Activated gamma-delta T cell treated with Interleukin-2 at 50 U/mL for 16 hours (primary cell): ENCODE results near the gene TMEM108.

ENCODE experiments used
- DNase-seq: peaks from one replicate; pipeline ENCODE4 v3.0.0-alpha.2; 2020

TMEM108 gene

DNA sequence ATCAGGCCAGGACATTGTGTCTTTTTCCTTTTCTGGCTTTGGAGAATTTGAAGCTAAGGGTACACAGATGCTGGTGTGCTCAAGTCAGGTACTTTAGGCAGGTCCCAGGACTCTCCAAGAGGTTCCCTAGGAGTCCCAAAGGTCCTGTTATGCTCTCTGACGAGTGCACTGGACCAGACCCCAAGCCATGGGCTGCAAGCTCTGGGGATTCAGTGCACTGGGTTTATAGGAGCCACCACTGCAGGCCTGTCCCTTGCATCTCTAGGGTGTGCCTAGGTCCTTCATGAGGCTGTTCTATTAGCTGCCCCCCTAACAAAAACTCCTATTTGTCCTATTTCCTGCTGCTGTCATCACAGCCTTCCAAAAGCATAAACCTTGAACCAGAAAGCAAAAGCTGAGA is 329.8 kb downstream of the TMEM108 start:
- DNase-seq, result no peak

DNA sequence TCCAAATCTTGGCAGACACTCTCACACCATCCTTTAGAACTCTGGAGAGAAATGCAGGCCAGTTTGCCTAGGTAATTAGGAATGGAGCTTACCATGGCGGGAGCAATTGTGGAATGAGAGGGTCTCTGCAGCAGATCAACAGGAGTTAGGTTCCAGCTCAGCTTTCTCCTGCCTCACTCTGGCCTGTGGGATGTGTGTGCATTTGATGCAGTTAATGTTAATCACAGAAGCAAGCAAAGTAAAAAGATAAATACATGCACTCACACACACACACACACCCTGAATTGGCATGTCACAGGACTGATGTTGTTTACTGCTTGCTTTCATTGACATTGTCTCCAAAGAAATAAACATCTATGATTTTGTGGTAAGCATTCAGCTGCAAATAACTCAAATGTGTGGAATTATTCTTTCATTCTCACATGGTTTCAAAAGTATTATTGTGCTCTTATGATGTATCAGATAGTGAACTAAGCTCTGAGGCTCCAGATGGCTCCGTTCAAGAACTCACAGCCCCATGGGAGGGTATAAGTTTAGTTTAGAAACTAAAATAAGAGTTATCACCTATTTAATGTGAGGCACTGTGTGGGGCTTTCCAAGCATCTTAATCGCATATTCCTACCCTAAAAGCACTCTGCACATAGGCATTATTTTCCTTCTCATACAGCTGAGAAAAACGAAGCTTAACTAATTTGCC is 330.3 kb downstream of the TMEM108 start:
- no peak for DNase-seq

DNA sequence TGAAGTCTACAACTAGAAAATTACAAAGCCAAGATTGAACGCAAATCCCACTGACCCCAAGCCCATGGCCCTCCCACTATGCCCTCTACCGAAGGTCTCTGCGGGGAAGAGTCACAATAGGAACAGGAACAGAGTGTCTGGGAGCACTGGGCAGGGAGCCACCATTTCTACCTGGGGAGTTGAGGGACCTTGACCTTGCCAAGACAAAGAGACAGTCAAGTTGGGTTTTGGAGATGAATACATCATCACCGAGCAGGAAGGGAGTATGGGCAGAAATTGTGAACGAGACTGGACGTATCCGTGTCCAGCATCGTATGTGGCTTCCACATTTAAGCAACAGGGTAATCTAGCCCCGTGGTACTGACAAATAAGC is 330.9 kb downstream of the TMEM108 start:
- no peak for DNase-seq

DNA sequence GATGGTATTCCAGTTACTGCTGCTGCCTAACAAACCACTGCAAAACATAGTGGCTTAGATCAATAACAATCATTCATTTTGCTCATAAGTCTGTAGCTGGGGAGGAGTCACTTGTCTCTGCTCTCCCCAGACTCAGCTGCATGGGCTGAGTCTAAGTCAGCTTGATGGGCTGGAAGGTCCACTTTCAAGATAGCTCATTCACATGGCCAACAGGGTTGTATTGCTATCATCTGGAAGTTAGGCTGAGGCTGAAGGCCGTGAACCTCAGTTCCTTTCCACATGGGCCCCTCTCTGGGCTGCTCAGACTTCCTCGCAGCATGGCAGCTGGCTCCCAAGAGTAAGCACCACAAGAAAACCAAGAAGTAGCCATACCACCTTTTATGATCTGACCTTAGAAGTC is 333.0 kb downstream of the TMEM108 start:
- no peak for DNase-seq

DNA sequence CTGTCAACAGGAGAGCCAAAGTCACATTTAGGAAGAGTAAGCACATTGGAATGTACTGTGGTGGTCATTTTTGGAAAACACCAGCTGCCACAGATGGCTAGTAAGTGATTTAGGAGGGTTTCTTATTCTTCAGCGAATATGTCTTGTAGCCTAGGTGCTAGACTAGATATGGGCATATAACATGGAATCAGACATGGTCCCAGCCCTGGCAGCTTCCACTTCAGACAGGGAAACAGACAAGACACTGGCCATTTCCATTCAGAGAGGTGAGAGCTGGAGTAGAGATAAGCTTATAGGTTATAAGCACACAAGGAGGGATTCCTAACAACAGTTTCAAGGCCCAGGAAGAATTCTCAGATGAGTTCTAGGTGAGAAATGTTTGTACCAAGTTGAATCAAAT is 333.5 kb downstream of the TMEM108 start:
- no peak for DNase-seq

DNA sequence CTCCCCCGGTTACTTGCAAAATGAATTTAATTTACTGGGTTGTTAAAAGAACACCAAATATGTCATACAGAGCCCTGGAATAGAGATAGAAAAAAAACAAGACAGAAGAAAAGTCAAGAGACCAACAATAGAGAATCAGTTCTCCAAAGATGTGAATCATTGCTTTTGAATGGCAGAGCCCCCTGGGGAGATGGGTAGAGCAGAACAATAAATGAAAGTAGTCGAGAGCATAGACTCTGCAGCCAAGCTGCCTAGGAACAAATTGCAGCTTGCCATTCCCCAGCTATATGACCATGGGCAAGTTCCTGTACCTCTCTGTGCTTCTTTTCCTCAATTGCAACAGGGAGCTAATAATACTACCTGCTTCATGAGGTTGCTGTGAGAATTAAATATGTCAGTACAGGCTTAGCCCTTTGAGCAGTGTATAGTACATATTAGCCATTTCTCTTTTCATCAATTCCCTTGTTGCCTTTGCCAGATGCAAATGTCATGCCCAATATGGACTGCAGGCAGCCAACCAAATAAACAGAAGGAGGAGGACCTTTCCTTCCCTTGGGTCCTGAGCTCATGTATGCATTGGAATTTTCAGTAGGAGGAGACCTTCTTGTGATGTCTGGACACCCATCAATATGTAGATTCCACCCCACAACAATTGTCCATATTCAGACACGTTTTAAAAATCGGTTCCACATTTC is 336.7 kb downstream of the TMEM108 start:
- no peak for DNase-seq

DNA sequence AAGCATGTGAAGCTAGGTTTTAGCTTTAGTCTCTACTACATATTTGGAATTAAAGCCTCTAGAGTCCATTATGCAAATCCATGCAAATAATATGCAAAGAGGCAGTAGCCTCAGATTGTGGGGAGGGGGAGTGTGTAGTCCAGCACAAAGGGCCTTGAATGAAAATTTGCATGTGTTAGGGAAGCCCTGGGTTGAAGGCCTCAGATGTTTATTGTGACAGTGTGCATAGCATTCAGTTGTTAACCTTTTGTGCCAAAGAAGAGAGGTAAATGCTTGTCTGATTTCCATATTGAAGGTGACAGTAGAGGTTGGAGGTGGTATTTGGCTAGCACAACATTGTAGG is 337.2 kb downstream of the TMEM108 start:
- no peak for DNase-seq

DNA sequence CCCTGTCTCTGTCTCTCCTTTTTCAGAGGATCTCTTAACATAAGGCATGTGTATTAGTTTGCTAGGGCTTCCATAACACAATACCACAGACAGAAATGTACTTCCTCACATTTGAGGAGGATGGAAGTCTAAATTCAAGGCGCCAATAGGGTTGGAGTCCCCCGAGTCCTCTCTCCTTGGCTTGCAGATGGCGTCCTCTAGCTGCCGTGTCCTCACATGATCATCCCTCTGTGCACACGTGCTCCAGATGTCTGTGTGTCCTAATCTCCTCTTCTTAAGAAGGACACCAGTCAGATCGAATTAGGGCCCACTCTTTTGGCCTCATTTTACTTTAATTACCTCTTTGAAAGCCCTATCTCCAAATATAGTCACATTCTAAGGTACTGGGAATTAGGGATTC is 338.6 kb downstream of the TMEM108 start:
- no peak for DNase-seq

DNA sequence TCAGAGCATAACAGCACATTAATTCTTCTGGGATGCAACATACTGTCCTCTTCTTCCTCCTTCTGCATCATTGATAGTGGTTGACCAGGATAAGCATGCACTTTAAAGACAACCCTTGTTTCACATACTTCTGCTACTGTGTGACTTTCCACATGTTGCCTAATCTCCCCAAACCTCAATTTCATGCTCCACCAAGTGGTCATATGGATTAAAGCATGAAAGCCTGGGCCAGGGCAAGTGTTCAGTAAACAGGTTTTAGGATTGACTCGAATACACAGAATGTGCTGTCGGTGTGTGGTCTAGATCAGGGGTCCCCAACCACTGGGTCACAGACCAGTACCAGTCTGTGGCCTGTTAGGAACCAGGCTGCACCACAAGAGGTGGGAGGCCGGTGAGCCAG is 339.2 kb downstream of the TMEM108 start:
- DNase-seq, result no peak

DNA sequence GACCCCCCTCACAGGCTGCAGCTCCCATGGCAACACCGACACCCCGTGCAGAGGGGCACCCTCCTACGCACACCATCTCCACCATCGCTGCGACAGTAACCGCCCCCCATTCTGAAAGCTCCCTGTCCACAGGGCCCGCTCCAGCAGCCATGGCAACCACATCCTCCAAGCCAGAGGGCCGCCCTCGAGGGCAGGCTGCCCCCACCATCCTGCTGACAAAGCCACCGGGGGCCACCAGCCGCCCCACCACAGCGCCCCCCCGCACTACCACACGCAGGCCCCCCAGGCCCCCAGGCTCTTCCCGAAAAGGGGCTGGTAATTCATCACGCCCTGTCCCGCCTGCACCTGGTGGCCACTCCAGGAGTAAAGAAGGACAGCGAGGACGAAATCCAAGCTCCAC is 341.7 kb downstream of the TMEM108 start:
- no peak for DNase-seq

DNA sequence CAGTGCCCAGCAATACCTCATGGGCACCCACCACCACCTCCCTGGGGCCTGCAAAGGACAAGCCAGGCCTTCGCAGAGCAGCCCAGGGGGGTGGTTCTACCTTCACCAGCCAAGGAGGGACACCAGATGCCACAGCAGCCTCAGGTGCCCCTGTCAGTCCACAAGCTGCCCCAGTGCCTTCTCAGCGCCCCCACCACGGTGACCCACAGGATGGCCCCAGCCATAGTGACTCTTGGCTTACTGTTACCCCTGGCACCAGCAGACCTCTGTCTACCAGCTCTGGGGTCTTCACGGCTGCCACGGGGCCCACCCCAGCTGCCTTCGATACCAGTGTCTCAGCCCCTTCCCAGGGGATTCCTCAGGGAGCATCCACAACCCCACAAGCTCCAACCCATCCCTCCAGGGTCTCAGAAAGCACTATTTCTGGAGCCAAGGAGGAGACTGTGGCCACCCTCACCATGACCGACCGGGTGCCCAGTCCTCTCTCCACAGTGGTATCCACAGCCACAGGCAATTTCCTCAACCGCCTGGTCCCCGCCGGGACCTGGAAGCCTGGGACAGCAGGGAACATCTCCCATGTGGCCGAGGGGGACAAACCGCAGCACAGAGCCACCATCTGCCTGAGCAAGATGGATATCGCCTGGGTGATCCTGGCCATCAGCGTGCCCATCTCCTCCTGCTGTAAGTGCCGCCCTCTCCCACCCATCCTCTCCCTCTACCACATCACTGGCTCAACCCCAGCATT is 342.5 kb downstream of the TMEM108 start:
- DNase-seq, result no peak

DNA sequence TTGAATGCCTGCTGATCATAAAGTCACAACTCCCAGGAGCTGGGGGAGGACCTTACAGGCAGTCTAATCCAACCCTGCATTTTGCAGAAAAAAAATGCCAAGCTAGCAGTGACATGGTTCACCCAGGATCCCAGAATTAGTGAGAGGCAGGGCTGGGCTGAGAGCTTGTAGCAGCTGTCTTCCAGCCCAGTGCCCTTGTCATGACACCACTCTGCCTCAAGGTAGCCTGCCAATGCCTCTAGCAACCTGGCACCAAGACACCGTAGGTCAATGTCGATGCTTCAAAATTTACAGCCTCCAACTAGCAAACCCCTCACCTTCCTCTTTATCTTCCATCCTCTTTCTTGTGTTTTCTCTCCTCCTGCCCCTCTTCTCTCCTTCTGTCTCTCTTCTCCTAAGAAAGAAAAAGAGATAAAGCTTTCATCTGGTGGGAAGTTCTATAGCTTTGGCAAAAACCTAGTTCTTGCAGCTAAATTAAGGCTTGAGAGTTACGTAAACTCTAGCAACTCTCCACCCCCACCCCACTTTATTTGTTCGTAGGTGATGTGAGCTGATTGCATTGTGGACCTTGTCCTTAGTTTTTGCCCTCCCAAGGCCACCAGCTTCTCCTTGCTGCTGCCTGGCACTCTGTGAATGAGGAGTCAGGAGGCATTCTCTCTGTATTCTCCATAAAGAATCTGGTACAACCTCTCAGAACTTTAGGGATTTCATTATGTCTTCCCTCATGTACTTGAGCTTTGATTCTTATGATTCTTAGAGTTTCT is 343.3 kb downstream of the TMEM108 start:
- DNase-seq, result no peak

DNA sequence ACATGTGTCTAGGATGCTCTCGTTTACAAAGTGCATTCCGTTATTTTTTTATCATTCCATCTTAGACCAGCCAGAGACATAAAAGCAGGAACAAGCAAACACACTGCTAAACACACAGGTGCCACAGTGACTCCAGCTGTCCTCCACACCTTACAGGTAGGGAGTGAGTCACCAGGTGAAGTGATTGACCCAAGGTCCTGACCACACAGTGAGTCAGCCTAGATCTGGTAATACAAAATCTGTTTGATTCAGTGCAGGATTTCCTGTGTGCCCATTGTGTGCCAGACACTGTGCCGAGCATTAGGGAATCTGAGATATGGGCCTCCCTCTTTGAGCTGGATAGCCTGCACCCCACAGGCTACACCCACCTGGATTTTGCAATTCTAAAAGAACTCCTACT is 345.0 kb downstream of the TMEM108 start:
- no peak for DNase-seq

DNA sequence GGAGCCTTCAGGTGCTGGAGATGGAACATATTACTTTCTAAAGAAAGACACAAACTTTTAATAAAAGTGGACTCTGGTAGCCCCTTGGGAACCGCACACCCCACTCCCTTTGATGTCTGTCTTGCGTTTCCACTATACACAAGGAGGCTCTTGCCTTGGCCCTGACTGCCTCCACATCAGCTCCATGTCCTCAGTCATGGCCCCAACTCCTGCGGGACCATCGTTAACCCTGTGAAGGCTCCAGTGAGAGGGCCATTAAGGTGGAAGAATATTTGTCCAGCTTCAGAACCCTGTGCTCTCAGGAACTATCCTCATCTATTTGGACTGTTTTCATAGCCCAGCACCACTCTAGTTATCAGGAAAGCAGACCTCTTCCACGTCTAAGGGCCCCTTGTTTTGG is 345.6 kb downstream of the TMEM108 start:
- no peak for DNase-seq

DNA sequence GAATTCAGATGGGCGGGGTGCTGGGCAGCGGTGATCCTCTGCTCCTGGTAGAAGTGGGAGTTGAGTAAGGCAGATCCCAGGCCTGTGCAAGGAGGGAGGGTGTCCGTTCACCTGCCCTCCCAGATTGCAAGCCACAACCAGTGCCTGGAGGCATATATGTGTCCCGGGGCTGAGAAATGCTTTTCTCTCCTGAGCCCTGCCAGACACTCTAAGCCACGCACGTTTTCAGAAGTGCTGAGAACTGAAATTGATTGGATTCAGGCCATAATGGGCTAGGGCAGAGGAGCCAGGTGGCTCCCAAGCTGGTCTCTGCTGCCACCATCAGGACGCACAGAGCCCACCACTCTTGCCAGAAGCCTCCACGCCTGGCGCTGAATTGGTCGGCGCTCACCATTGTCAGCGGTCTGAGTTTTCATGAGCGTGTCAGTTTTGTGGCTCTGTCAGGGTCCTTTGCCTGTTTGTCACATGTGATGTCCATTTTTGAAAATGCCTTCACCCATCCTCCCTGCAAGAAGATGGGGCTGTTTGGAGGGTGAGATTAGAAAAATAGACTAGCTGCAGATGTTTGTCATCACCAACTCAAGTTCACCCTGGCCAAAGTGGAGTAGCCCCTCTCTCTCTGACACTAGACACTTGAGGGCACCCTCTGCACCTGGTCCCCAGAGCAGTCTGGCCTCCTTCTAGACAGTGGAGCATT is 346.3 kb downstream of the TMEM108 start:
- DNase-seq, result no peak

DNA sequence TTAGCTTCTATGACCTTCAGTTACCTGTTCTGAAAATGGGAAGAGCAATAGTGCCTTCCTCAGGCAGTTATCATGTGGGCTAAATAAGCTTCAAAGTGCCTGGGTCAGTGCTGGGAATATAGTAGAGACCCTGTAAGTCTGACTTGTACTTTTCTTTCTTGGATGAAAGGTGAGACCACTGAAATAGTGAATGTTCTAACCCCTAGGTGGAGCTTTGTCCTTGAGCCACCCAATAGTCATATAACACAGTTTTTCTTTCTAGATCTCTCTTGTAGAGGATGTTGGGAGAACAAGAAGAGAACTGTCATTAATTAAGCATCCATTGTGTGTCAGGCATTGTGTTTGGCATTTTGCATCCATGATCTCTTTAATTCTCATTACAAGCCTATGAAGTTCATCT is 348.7 kb downstream of the TMEM108 start:
- no peak for DNase-seq

DNA sequence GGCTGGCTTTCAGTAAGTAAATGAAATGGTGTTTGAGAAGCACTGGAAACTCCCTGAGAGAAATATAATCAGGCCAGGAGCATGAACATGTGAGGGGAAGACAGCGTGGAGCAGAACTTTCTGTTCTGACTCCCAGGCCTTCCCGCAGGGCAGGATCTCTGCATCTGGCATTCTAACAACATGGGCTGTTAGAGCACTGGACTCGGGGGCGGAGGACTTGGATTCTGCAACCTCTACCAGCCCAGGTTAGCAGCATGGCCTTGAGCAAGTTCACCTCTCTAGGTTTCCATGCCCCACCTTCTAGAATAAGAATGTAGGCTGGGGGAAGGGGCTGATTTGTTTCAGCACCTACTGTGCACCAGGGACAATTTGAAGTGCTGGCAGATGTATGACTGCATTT is 349.1 kb downstream of the TMEM108 start:
- DNase-seq, result no peak

DNA sequence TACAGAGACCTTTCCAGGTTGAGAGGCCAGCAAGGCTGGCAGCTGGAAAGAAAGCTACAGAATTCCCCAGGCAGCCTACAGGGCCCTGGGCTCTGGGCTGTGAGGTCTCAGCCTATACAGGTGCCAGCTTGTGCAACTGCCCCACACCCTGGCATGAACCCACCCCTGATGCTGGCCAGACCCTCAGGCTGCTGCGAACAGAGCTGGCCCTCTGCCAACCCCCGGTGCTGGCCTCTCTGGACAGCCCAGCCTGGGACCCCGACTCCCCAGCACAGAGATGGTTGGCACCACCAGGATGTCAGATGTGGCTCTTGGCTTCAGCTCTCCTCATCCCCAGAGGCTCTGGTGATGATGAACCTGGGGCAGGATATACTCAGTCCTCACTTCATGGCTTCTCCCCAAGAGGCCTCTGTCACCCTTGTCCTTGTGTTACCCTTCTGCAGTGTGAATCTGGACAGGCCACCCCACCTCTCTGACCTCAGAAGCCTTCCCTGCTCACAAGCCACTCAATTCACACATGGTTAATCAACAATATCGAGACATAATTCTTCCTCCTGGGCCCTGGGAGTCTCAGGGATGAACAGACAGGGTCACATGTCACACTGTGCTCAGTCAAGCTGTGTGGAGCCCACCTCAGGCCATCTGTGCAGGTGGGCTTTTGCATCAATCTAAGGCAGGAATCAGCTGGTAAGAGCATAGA is 350.7 kb downstream of the TMEM108 start:
- DNase-seq, result no peak

DNA sequence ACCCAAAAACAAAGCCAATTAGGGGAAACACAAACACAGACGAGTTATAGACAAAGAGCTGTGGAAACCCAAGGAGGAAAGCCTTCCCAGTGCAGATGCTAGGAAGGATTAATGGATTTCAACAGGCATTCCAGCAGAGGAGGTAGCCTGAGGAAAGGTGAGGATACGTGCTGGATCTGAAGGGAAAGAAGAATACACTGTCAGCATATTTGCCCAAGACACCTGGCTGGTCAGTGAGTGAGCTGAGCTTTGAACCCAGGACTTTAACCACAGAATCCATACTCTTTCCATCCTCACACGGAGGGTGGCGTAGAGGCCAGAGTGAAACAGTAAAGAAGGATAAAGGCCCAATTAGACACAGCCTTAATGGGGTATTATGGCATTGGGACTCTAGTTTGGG is 352.5 kb downstream of the TMEM108 start:
- no peak for DNase-seq

DNA sequence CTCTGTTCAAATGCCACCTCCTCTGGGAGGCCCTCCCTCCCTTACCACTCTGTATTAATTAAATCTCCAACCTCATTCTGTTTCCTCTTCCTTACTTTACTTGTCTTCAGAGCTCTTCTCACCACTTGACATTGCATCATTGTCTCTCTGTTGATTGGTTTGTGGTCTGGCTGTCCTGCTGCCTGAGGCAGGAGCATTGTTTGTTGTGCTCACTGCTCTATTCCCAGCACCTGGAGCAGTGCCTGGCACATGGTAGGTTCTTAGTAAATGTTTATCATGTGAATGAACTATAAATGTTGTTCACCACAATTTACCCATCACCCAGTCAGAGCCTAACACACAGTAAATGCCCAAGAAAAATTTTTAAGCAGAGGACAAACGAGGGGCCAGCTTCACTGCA is 355.0 kb downstream of the TMEM108 start:
- DNase-seq, result no peak

DNA sequence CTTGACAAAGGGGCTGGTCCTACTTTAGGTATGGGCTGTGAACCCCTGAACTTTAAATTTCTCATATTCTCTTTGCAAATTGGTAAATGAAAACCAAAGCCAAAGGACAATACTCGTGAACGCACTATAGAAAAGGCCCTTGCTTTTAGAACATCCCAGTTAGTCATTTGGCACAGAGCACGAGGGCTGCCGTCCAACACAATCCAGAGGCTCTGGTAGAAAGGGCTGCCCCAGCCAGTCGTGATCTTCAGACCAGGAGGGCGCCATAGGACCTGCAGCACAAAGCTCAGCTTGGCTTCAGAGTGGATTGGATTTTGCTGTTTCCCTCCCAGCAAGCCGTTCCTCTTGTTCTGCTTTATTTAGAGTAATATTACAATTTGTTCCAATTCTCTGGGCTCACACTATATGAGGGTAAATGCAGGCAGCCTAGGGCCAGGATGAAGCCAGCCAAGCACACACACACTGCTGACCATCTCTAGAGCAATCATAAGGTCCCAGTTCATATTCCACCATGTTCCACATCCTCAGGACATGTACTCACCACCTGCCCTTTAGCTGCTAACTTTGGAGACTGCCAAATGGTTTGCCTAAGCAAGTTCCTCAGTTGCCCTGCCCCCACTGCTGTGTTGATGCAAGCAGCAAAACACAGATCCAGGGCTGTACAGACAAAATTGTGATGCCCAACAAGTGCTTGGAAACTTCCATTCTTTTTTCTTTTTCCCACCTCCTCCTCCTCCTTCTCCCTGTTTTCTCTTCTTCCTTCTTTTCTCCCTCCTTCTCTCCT is 355.7 kb downstream of the TMEM108 start:
- no peak for DNase-seq
